HFFc6 (cell line): ENCODE results near the gene ELOVL3. TPM values are rescaled to one million over a fixed set of nuclear protein-coding genes. Genes with fewer than 3 reads are reported as not detected.

Experiments
- DNase-seq: peaks from one replicate; pipeline ENCODE4 v3.0.0-alpha.2; 2018
- H3K27ac Mint-ChIP-seq: 2 replicates; pipeline ENCODE4 v1.8.0; 2020; ENCODE audit warnings: mild to moderate bottlenecking, mixed read lengths
- H3K27me3 Mint-ChIP-seq: 2 replicates; pipeline ENCODE4 v1.8.0; 2021; ENCODE audit warnings: mild to moderate bottlenecking, moderate library complexity, mixed read lengths; ENCODE audit not compliant: insufficient read depth
- H3K36me3 Mint-ChIP-seq: 2 replicates; pipeline ENCODE4 v1.8.0; 2021; ENCODE audit warnings: low read depth, mixed read lengths
- H3K4me1 Mint-ChIP-seq: 2 replicates; pipeline ENCODE4 v1.8.0; 2020; ENCODE audit warnings: low read depth, mixed read lengths
- H3K4me3 Mint-ChIP-seq: 2 replicates; pipeline ENCODE4 v1.8.0; 2020; ENCODE audit warnings: mild to moderate bottlenecking, moderate library complexity, mixed read lengths
- H3K9me3 Mint-ChIP-seq: 2 replicates; pipeline ENCODE4 v1.8.0; 2020; ENCODE audit warnings: mild to moderate bottlenecking, mixed read lengths
- total RNA-seq, 6 experiments: library from RNA; stranded (reverse); fragmentation: NEBNext Ultra II Directional; extraction: Animal tissue kit (Norgen Biotek cat#: 25700); gene quantifications; 2 replicates in 1 of 6; 3 replicates in 5 of 6; pipeline ENCODE4 v1.2.3, GENCODE V29; 2021
- TF ChIP-seq, protein P1 (sequence below): fragments of 200-600 bp; sonication (generic); IDR thresholded peaks from 2 replicates; pipeline ENCODE4 v1.5.0; 2021; ENCODE audit warnings: antibody characterized with exemption, mild to moderate bottlenecking

ELOVL3 gene
- total RNA-seq, 6 experiments from 2014 or later, result 0.11 to 0.21 (median 0.16) TPM; not detected in 2

DNA sequence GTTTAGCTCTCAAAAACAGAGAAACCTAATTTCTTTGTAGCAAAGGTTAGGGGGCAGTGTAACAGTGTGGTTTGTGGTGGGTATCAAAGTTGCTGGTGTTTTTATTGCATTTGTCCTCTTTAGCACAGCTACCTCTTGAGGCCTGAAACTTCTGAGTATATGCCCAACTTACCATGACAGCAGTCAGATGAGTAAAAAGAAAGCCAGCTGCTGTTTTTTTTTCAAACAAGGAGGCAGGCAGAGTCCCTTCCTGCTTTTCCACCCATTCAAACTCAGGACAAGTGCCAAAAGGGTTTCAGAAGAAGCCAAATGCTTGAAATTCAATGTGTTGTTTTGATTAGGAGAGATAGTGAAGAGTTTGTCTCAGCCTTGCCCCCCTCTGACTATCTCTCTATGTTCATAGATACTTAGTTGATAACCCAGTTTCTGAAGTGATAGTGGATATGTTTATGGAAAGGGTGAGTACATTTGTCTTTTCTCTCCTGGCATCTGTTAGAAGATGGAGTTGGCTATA, 42.3 kb downstream of the ELOVL3 start:
- peak; percentile 52 for DNase-seq
- H3K27me3 Mint-ChIP-seq, result no peaks in the 10 kb centered on the region
- TF ChIP-seq, protein P1, sequence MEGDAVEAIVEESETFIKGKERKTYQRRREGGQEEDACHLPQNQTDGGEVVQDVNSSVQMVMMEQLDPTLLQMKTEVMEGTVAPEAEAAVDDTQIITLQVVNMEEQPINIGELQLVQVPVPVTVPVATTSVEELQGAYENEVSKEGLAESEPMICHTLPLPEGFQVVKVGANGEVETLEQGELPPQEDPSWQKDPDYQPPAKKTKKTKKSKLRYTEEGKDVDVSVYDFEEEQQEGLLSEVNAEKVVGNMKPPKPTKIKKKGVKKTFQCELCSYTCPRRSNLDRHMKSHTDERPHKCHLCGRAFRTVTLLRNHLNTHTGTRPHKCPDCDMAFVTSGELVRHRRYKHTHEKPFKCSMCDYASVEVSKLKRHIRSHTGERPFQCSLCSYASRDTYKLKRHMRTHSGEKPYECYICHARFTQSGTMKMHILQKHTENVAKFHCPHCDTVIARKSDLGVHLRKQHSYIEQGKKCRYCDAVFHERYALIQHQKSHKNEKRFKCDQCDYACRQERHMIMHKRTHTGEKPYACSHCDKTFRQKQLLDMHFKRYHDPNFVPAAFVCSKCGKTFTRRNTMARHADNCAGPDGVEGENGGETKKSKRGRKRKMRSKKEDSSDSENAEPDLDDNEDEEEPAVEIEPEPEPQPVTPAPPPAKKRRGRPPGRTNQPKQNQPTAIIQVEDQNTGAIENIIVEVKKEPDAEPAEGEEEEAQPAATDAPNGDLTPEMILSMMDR, result peak; percentile 39
- peaks cover 22% of the 10 kb centered on the region for H3K36me3 Mint-ChIP-seq
- H3K4me3 Mint-ChIP-seq, result peak overlapping the region; percentile 63
- peaks cover 61% of the 10 kb centered on the region for H3K4me1 Mint-ChIP-seq
- H3K27ac Mint-ChIP-seq, result peak overlapping the region; percentile 61
- H3K9me3 Mint-ChIP-seq, result no peaks in the 10 kb centered on the region

- Mint-ChIP-seq H3K36me3 (peaks cover 21% of the 10 kb centered on the region), H3K4me3 (peak overlapping the region; percentile 4; the same call in 1 of the 2 replicates), H3K9me3 (no peaks in the 10 kb centered on the region), H3K4me1 (peaks cover 61% of the 10 kb centered on the region), H3K27ac (peak overlapping the region; percentile 61), H3K27me3 (no peaks in the 10 kb centered on the region)
- DNase-seq, result no peak
- TF ChIP-seq, protein P1, result no peak
These were observed 42.9 kb downstream of the ELOVL3 start for GRCh38 chr10:102269017-102269416.

DNA sequence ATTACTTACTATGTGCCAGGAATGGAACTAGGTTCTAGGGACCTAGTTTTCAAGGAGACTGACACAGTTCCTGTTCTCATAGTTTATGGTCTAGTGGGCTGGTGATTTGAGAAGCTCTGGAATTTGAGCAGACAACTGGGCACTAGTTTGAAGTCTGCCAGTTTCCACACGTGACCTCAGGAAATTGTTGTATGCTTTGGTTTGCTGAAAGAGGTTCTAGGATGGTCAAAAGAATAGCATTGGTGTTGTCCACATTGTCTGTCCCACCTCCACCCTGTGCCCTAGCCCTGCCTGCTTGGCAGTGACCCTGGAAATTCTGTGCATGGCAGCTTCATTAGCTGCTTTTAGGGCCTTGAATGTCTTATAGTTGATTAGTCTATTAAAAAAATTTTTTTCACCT, 48.0 kb downstream of the ELOVL3 start:
- Mint-ChIP-seq H3K36me3 (peaks cover 4% of the 10 kb centered on the region), H3K4me3 (no peak overlapping the region), H3K4me1 (peaks cover 23% of the 10 kb centered on the region), H3K27me3 (no peaks in the 10 kb centered on the region; the same call in 1 of the 2 replicates), H3K27ac (no peak overlapping the region), H3K9me3 (no peaks in the 10 kb centered on the region)
- TF ChIP-seq, protein P1, result no peak
- no peak for DNase-seq

DNA sequence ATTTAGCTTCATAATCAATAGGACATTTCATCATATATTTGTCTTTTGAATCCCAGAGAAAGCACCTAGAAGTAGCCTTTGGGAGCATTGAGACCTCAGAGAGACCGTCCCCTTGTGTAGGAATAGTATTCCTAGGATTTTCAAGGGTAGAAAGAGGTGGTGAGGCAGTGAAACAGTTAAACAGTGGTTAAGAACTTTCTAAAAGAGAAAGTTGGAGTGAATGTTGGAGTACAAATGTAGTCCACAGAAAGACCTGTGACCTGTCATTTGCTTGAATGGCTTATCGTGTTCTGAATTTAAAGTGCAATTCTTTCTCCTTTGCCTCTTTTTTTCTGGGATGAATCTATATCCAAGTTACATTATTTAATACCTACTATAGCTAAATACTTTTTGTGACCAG, 49.2 kb downstream of the ELOVL3 start:
- TF ChIP-seq, protein P1, result no peak
- H3K27me3 Mint-ChIP-seq, result no peaks in the 10 kb centered on the region; the same call in 1 of the 2 replicates
- no peak for DNase-seq
- H3K9me3 Mint-ChIP-seq, result no peaks in the 10 kb centered on the region
- H3K4me1 Mint-ChIP-seq, result peaks cover 31% of the 10 kb centered on the region
- H3K27ac Mint-ChIP-seq, result no peak overlapping the region
- H3K36me3 Mint-ChIP-seq, result no peaks in the 10 kb centered on the region
- no peak overlapping the region for H3K4me3 Mint-ChIP-seq

DNA sequence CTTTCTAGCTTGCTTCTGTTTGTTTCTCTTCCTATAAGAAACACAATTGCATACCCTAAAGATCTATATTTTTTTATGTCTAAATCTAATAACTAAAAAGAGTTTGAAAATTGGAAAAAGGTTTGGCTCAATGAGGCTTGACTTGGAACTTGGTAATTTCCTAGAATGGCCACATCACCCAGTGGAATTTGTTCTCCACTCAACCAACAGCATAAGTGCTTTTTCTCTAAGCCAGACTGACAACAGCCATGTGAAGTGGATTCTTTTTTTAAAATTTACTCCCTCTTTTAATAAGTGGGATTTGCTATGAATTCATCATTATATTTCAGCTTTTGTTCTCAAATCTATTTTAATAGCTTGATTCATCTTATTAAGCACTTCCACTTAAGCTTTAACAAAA, 53.0 kb downstream of the ELOVL3 start:
- H3K36me3 Mint-ChIP-seq, result no peaks in the 10 kb centered on the region
- no peaks in the 10 kb centered on the region; the same call in 1 of the 2 replicates for H3K27me3 Mint-ChIP-seq
- DNase-seq, result no peak
- TF ChIP-seq, protein P1, result no peak
- no peak overlapping the region for H3K4me3 Mint-ChIP-seq
- peaks cover 29% of the 10 kb centered on the region for H3K4me1 Mint-ChIP-seq
- no peaks in the 10 kb centered on the region for H3K9me3 Mint-ChIP-seq
- no peak overlapping the region for H3K27ac Mint-ChIP-seq

Other genes starting within 250 kb of the ELOVL3 start
- gene ARMH3, start 170.1 kb upstream of the ELOVL3 start, total RNA-seq, result 10 to 100 TPM; 18.0 to 21.7 (median 18.8) TPM
- gene HPS6, start 160.9 kb upstream of the ELOVL3 start, total RNA-seq, result 10 to 100 TPM; 22.0 to 29.4 (median 24.0) TPM
- 10 to 100 TPM; 51.6 to 64.8 (median 59.3) TPM for gene LDB1, start 105.9 kb upstream of the ELOVL3 start, total RNA-seq
- 10 to 100 TPM; 49.4 to 56.6 (median 53.8) TPM for gene PPRC1, start 93.3 kb upstream of the ELOVL3 start, total RNA-seq
- gene NOLC1, start 73.9 kb upstream of the ELOVL3 start, total RNA-seq, result 10 to 100 TPM; 47.6 to 62.2 (median 58.4) TPM
- under 1 TPM in 1 of 6 experiments, not detected in 5; 0.14 TPM for gene PITX3, start 15.2 kb downstream of the ELOVL3 start, total RNA-seq
- gene GBF1, start 19.2 kb downstream of the ELOVL3 start, total RNA-seq, result 10 to 100 TPM; 67.2 to 83.6 (median 74.2) TPM
- 10 to 100 TPM; 23.1 to 27.4 (median 26.1) TPM for gene NFKB2, start 169.4 kb downstream of the ELOVL3 start, total RNA-seq
- gene PSD, start 192.5 kb downstream of the ELOVL3 start, total RNA-seq, result 1 to 10 TPM in 2 of 6 experiments, under 1 TPM in 4; 0.37 to 1.4 (median 0.69) TPM
- 10 to 100 TPM in 4 of 6 experiments, 1 to 10 TPM in 2; 9.2 to 13.2 (median 11.5) TPM for gene FBXL15, start 194.5 kb downstream of the ELOVL3 start, total RNA-seq
- 10 to 100 TPM; 62.6 to 75.9 (median 72.5) TPM for gene CUEDC2, start 206.3 kb downstream of the ELOVL3 start, total RNA-seq
- under 1 TPM in 1 of 6 experiments, not detected in 5; 0.12 TPM for gene C10orf95, start 225.2 kb downstream of the ELOVL3 start, total RNA-seq